ENCODE data around the gene TRUB1.

TRUB1 gene

GRCh38 chr10:115022733-115023132 lies 84.7 kb downstream of the TRUB1 start:
- Histone ChIP-seq H3K18ac (ENCODE audit: low read depth in 1 of 2, low read length in 2 of 2) (no peak overlapping the region), H3K27ac (ENCODE audit: low read length, poor library complexity, severe bottlenecking) (no peak overlapping the region), H4K8ac (ENCODE audit: low read length) (no peak overlapping the region), H2BK5ac (ENCODE audit: low read depth, low read length, poor library complexity, severe bottlenecking) (no peak overlapping the region), H2BK15ac (ENCODE audit: low read depth, poor library complexity, severe bottlenecking) (no peak overlapping the region), H3K79me1 (replicated peaks; ENCODE audit: low read length, poor library complexity, severe bottlenecking) (no peaks in the 10 kb centered on the region), H2AFZ (ENCODE audit: low read depth, low read length) (no peak overlapping the region), H3K9ac (ENCODE audit: low read length) (no peak overlapping the region), H2BK120ac (ENCODE audit: low read depth, low read length) (no peak overlapping the region), H3K4me1 (ENCODE audit: control insufficient read depth, insufficient read depth, low read depth, low read length) (no peaks in the 10 kb centered on the region), H3K27me3 (ENCODE audit: control insufficient read depth in 1 of 2, insufficient read depth in 1 of 2, low read length in 2 of 2) (peaks cover 0 to 8% of the 10 kb centered on the region in 2 experiments), H3K9me3 (ENCODE audit: control insufficient read depth, low read length) (no peaks in the 10 kb centered on the region), H3K4ac (ENCODE audit: low read depth in 1 of 2, low read length in 2 of 2) (no peak overlapping the region), H2AK5ac (ENCODE audit: low read length, severe bottlenecking) (no peak overlapping the region), H3K14ac (ENCODE audit: low read length in 2 of 2) (no peak overlapping the region), H4K91ac (ENCODE audit: low read length) (no peak overlapping the region), H3K4me2 (ENCODE audit: low read length, poor library complexity, severe bottlenecking) (no peak overlapping the region), H3K23ac (ENCODE audit: low read length in 2 of 2) (no peak overlapping the region), H3K4me3 (ENCODE audit: insufficient read depth in 1 of 2, low read depth in 1 of 2, low read length in 2 of 2) (no peak overlapping the region), H3K36me3 (ENCODE audit: control insufficient read depth in 1 of 2, insufficient read depth in 2 of 2, low read depth in 1 of 2, low read length in 2 of 2) (no peaks in the 10 kb centered on the region), H2BK12ac (ENCODE audit: low read length in 2 of 2) (no peak overlapping the region)
- 92% methylated on average over 4 of the region's 5 CpGs for WGBS
- no peak for DNase-seq

GRCh38 chr10:115023715-115024114 lies 85.7 kb downstream of the TRUB1 start:
- Histone ChIP-seq H2BK15ac (ENCODE audit: low read depth, poor library complexity, severe bottlenecking) (no peak overlapping the region), H3K4me2 (ENCODE audit: low read length, poor library complexity, severe bottlenecking) (no peak overlapping the region), H3K36me3 (ENCODE audit: control insufficient read depth in 1 of 2, insufficient read depth in 2 of 2, low read depth in 1 of 2, low read length in 2 of 2) (no peaks in the 10 kb centered on the region), H3K23ac (ENCODE audit: low read length in 2 of 2) (no peak overlapping the region), H3K4me1 (ENCODE audit: control insufficient read depth, insufficient read depth, low read depth, low read length) (no peaks in the 10 kb centered on the region), H3K18ac (ENCODE audit: low read depth in 1 of 2, low read length in 2 of 2) (no peak overlapping the region), H3K27ac (ENCODE audit: low read length, poor library complexity, severe bottlenecking) (no peak overlapping the region), H4K8ac (ENCODE audit: low read length) (no peak overlapping the region), H3K4ac (ENCODE audit: low read depth in 1 of 2, low read length in 2 of 2) (no peak overlapping the region), H3K9me3 (ENCODE audit: control insufficient read depth, low read length) (no peaks in the 10 kb centered on the region), H2BK5ac (ENCODE audit: low read depth, low read length, poor library complexity, severe bottlenecking) (no peak overlapping the region), H3K4me3 (ENCODE audit: insufficient read depth in 1 of 2, low read depth in 1 of 2, low read length in 2 of 2) (no peak overlapping the region), H3K9ac (ENCODE audit: low read length) (no peak overlapping the region), H2BK120ac (ENCODE audit: low read depth, low read length) (no peak overlapping the region), H3K79me1 (replicated peaks; ENCODE audit: low read length, poor library complexity, severe bottlenecking) (no peaks in the 10 kb centered on the region), H3K27me3 (ENCODE audit: control insufficient read depth in 1 of 2, insufficient read depth in 1 of 2, low read length in 2 of 2) (peaks cover 0 to 3% of the 10 kb centered on the region in 2 experiments), H3K14ac (ENCODE audit: low read length in 2 of 2) (no peak overlapping the region), H2AFZ (ENCODE audit: low read depth, low read length) (no peak overlapping the region), H2BK12ac (ENCODE audit: low read length in 2 of 2) (no peak overlapping the region), H2AK5ac (ENCODE audit: low read length, severe bottlenecking) (no peak overlapping the region), H4K91ac (ENCODE audit: low read length) (no peak overlapping the region)
- no peak for DNase-seq
- 92% methylated on average over 8 of the region's 8 CpGs for WGBS

DNA sequence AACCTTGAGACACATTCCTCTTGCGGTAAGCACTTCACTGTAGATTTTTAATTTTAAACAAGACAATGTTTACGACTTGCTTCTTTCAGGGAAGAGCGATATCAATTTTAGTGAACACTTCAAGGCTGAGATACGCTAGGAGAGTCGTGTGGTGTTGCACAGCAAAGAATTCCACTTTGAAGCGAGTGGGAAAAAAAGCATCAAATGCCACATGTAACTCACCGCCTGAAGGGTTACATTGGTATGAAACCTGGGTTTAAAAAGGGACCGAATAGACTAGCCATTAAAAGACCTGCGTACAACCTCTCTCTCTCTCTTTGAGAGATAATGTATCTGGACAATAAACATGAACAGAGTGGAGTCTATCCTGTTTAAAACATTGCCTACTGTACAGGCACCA lies 86.4 kb downstream of the TRUB1 start:
- H3K36me3 ChIP-seq (ENCODE audit: control insufficient read depth in 1 of 2, insufficient read depth in 2 of 2, low read depth in 1 of 2, low read length in 2 of 2) = no peaks in the 10 kb centered on the region
- H3K4me3 ChIP-seq (ENCODE audit: insufficient read depth in 1 of 2, low read depth in 1 of 2, low read length in 2 of 2) = no peak overlapping the region
- H4K91ac ChIP-seq (ENCODE audit: low read length) = no peak overlapping the region
- H2BK120ac ChIP-seq (ENCODE audit: low read depth, low read length) = no peak overlapping the region
- 93% methylated on average over 9 of the region's 9 CpGs for WGBS
- H2BK5ac ChIP-seq (ENCODE audit: low read depth, low read length, poor library complexity, severe bottlenecking) = no peak overlapping the region
- H2BK12ac ChIP-seq (ENCODE audit: low read length in 2 of 2) = no peak overlapping the region
- H3K23ac ChIP-seq (ENCODE audit: low read length in 2 of 2) = no peak overlapping the region
- no peak overlapping the region for H2AK5ac ChIP-seq (ENCODE audit: low read length, severe bottlenecking)
- no peaks in the 10 kb centered on the region for H3K9me3 ChIP-seq (ENCODE audit: control insufficient read depth, low read length)
- H3K9ac ChIP-seq (ENCODE audit: low read length) = no peak overlapping the region
- H4K8ac ChIP-seq (ENCODE audit: low read length) = no peak overlapping the region
- no peak overlapping the region for H3K27ac ChIP-seq (ENCODE audit: low read length, poor library complexity, severe bottlenecking)
- H3K4me2 ChIP-seq (ENCODE audit: low read length, poor library complexity, severe bottlenecking) = no peak overlapping the region
- no peak overlapping the region for H3K4ac ChIP-seq (ENCODE audit: low read depth in 1 of 2, low read length in 2 of 2)
- H2AFZ ChIP-seq (ENCODE audit: low read depth, low read length) = no peak overlapping the region
- no peaks in the 10 kb centered on the region for H3K4me1 ChIP-seq (ENCODE audit: control insufficient read depth, insufficient read depth, low read depth, low read length)
- no peak overlapping the region for H3K18ac ChIP-seq (ENCODE audit: low read depth in 1 of 2, low read length in 2 of 2)
- H2BK15ac ChIP-seq (ENCODE audit: low read depth, poor library complexity, severe bottlenecking) = no peak overlapping the region
- no peaks in the 10 kb centered on the region for H3K27me3 ChIP-seq (ENCODE audit: control insufficient read depth in 1 of 2, insufficient read depth in 1 of 2, low read length in 2 of 2)
- DNase-seq = no peak
- H3K14ac ChIP-seq (ENCODE audit: low read length in 2 of 2) = no peak overlapping the region
- no peaks in the 10 kb centered on the region for H3K79me1 ChIP-seq (replicated peaks; ENCODE audit: low read length, poor library complexity, severe bottlenecking)

GRCh38 chr10:115026056-115026745 lies 88.2 kb downstream of the TRUB1 start:
- no peak overlapping the region for H3K23ac ChIP-seq (ENCODE audit: low read length in 2 of 2)
- no peak overlapping the region for H3K4me2 ChIP-seq (ENCODE audit: low read length, poor library complexity, severe bottlenecking)
- no peak overlapping the region for H2BK5ac ChIP-seq (ENCODE audit: low read depth, low read length, poor library complexity, severe bottlenecking)
- H3K27me3 ChIP-seq (ENCODE audit: control insufficient read depth in 1 of 2, insufficient read depth in 1 of 2, low read length in 2 of 2) = no peaks in the 10 kb centered on the region
- no peaks in the 10 kb centered on the region for H3K9me3 ChIP-seq (ENCODE audit: control insufficient read depth, low read length)
- no peak overlapping the region for H3K9ac ChIP-seq (ENCODE audit: low read length)
- no peak overlapping the region for H3K18ac ChIP-seq (ENCODE audit: low read depth in 1 of 2, low read length in 2 of 2)
- H2BK120ac ChIP-seq (ENCODE audit: low read depth, low read length) = no peak overlapping the region
- H3K36me3 ChIP-seq (ENCODE audit: control insufficient read depth in 1 of 2, insufficient read depth in 2 of 2, low read depth in 1 of 2, low read length in 2 of 2) = no peaks in the 10 kb centered on the region
- no peak overlapping the region for H3K4me3 ChIP-seq (ENCODE audit: insufficient read depth in 1 of 2, low read depth in 1 of 2, low read length in 2 of 2)
- WGBS = 74% methylated on average over 10 of the region's 13 CpGs
- H4K8ac ChIP-seq (ENCODE audit: low read length) = no peak overlapping the region
- no peak overlapping the region for H3K4ac ChIP-seq (ENCODE audit: low read depth in 1 of 2, low read length in 2 of 2)
- H2AK5ac ChIP-seq (ENCODE audit: low read length, severe bottlenecking) = no peak overlapping the region
- H2AFZ ChIP-seq (ENCODE audit: low read depth, low read length) = no peak overlapping the region
- no peak overlapping the region for H3K27ac ChIP-seq (ENCODE audit: low read length, poor library complexity, severe bottlenecking)
- no peak overlapping the region for H2BK12ac ChIP-seq (ENCODE audit: low read length in 2 of 2)
- H3K79me1 ChIP-seq (replicated peaks; ENCODE audit: low read length, poor library complexity, severe bottlenecking) = no peaks in the 10 kb centered on the region
- no peak overlapping the region for H4K91ac ChIP-seq (ENCODE audit: low read length)
- no peak overlapping the region for H3K14ac ChIP-seq (ENCODE audit: low read length in 2 of 2)
- H3K4me1 ChIP-seq (ENCODE audit: control insufficient read depth, insufficient read depth, low read depth, low read length) = no peaks in the 10 kb centered on the region
- no peak overlapping the region for H2BK15ac ChIP-seq (ENCODE audit: low read depth, poor library complexity, severe bottlenecking)
- DNase-seq = no peak

All from mesenchymal stem cell (in vitro differentiated cells and primary cell).